Measurements from ENCODE around the gene KLRC2. TPM values are rescaled to one million over a fixed set of nuclear protein-coding genes. Genes with fewer than 3 reads are reported as not detected.

KLRC2 gene
- total RNA-seq, 1 donor from 2014 or later = not detected

Other genes starting within 250 kb of the KLRC2 start
- 6.6 and 7.0 TPM in 2 replicates for gene GABARAPL1, start 223.1 kb downstream of the KLRC2 start, total RNA-seq
- gene KLRD1, start 128.1 kb downstream of the KLRC2 start, total RNA-seq = 0.50 and 0.70 TPM in 2 replicates
- 0.23 and 0.43 TPM in 2 replicates for gene KLRK1, start 46.0 kb downstream of the KLRC2 start, total RNA-seq
- not detected in 2 replicates for gene KLRC4, start 26.3 kb downstream of the KLRC2 start, total RNA-seq
- not detected in 2 replicates for gene KLRC3, start 15.4 kb downstream of the KLRC2 start, total RNA-seq
- gene KLRC1, start 17.4 kb upstream of the KLRC2 start, total RNA-seq = not detected in 2 replicates
- gene EIF2S3B, start 69.9 kb upstream of the KLRC2 start, total RNA-seq = 0.25 and 1.0 TPM in 2 replicates
- 54.7 and 56.4 TPM in 2 replicates for gene MAGOHB, start 177.6 kb upstream of the KLRC2 start, total RNA-seq
- 0.32 and 1.7 TPM in 2 replicates for gene STYK1, start 238.0 kb upstream of the KLRC2 start, total RNA-seq